ENCODE results near the gene RAB34.

The RAB34 gene

DNA sequence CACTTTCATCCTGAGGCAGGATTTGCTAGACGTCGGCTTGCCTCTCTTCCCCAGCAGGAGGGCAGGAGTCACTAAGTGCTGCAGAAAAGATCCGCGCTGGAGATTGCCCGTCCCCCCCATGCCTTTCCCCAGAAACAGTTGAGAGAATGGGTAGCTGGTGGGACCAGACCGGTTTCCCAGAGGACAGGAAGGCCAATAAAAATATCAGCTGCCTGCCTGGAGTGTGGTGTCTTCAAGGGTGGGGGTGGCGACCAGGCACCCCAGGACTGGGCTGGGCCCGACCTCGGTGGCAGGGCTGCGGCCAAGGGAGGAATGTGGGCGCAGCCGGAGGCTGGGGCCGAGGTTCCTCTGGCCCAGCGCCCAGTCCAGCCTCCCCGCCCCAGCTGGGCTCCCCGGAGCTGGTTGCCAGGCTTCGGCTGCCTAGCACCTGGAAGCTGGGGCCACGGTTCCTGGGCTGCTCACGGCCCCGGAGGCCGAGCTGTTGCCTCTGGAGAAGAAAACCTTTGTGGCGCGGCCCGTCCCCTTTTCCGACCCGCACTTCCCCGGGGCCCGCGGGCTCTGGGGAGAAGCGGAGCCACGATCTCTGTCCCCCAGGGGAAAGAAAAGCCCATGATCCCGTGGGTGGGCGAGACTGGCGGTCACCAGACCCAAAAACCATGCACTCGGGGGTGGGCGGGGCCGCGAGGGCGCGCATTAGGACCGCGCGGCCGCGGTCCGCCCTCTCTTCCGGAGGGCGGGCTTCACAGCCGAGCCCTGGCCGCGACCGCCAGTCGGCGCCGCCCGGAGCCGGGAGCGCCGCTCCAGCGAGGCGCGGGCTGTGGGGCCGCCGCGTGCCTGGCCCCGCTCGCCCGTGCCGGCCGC is 25.8 kb upstream of the RAB34 start, which contains the start of gene TRAF4:
Gene TRAF4 (plus strand): TSS at position 769 of the 861 bp plus-strand sequence. CDS start 102 bp downstream, outside the sequence.
- peak within 1 kb of the TSS; percentile 84 for H4K8ac ChIP-seq (ENCODE audit: low read length)
- H3K4ac ChIP-seq (ENCODE audit: low read depth in 1 of 2, low read length in 2 of 2), result peak within 1 kb of the TSS; percentile 97 to 98
- H3K4me1 ChIP-seq (ENCODE audit: control insufficient read depth, insufficient read depth, low read depth, low read length), result peaks cover 37% of the 10 kb centered on the region
- under 1% methylated on average over 61 of the region's 70 CpGs for WGBS
- peak within 1 kb of the TSS; percentile 96 to 99 for H3K18ac ChIP-seq (ENCODE audit: low read depth in 1 of 2, low read length in 2 of 2)
- peak within 1 kb of the TSS; percentile 98 for H3K27ac ChIP-seq (ENCODE audit: low read length, poor library complexity, severe bottlenecking)
- H2AK5ac ChIP-seq (ENCODE audit: low read length, severe bottlenecking), result no peak within 1 kb of the TSS
- H2AFZ ChIP-seq (ENCODE audit: low read depth, low read length), result no peak within 1 kb of the TSS
- H3K36me3 ChIP-seq (ENCODE audit: control insufficient read depth in 1 of 2, insufficient read depth in 2 of 2, low read depth in 1 of 2, low read length in 2 of 2), result peaks cover 30 to 49% of the 10 kb centered on the region in 2 experiments
- H3K9ac ChIP-seq (ENCODE audit: low read length), result peak within 1 kb of the TSS; percentile 99
- H3K79me1 ChIP-seq (replicated peaks; ENCODE audit: low read length, poor library complexity, severe bottlenecking), result peaks cover 3% of the 10 kb centered on the region
- H3K23ac ChIP-seq (ENCODE audit: low read length in 2 of 2), result peak within 1 kb of the TSS in 1 of 2 experiments; percentile 77
- H2BK5ac ChIP-seq (ENCODE audit: low read depth, low read length, poor library complexity, severe bottlenecking), result peak within 1 kb of the TSS; percentile 96
- H3K27me3 ChIP-seq (ENCODE audit: control insufficient read depth in 1 of 2, insufficient read depth in 1 of 2, low read length in 2 of 2), result no peaks in the 10 kb centered on the region
- H3K9me3 ChIP-seq (ENCODE audit: control insufficient read depth, low read length), result no peaks in the 10 kb centered on the region
- H2BK120ac ChIP-seq (ENCODE audit: low read depth, low read length), result peak within 1 kb of the TSS; percentile 87
- peak within 1 kb of the TSS; percentile 98 for H4K91ac ChIP-seq (ENCODE audit: low read length)
- peak within 1 kb of the TSS; percentile 32 to 49 for H2BK12ac ChIP-seq (ENCODE audit: low read length in 2 of 2)
- peak within 1 kb of the TSS; percentile 89 to 91 for H3K4me3 ChIP-seq (ENCODE audit: insufficient read depth in 1 of 2, low read depth in 1 of 2, low read length in 2 of 2)
- DNase-seq, result peak; percentile 95
- H2BK15ac ChIP-seq (ENCODE audit: low read depth, poor library complexity, severe bottlenecking), result peak within 1 kb of the TSS; percentile 93
- peak within 1 kb of the TSS; percentile 62 to 98 for H3K14ac ChIP-seq (ENCODE audit: low read length in 2 of 2)
- H3K4me2 ChIP-seq (ENCODE audit: low read length, poor library complexity, severe bottlenecking), result peak within 1 kb of the TSS; percentile 83

DNA sequence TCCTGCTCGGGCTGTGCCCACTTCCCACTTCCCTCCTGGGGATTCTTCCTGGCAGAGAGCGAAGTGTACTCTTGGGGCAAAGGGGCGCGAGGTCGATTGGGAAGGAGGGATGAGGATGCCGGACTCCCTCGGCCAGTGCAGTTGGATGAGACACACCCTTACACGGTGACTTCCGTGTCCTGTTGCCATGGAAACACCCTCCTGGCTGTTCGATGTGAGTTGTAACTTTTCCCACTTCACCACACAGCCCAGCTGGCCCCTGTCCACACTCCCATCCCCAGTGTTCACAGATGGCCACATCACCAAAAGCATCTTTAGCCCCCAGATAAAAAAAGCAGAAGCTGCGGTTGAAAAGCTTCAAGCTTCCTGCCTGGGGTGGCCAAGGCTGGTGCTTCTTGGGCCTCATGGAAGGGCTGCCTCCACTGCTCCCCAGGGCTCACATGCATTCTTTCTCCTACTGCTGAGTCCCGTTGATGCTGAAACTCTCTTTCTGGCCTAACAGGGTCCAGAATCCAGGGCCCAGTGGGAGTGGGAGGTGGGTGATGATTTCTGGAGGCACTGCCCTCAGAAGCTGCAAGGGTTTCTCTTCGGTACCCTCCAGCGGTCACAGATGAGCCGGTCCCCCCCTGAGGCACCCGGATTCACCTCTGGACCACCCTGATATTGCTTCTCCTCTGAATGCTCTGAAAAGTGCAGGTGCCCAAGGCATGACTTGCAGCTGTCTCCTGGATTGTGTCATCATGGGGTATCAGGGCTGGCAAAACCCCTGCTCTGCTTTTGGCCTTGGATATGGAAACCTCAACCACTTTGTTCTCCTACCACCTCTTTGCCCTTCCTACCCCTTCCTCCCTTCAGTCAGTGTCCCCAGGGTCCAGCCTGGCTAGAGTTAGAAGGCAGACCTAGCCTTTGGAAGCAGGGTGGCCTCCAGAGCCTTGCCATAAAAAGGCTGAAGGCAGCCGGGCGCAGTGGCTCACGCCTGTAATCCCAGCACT is 24.0 kb upstream of the RAB34 start:
- Histone ChIP-seq H3K4ac (ENCODE audit: low read depth in 1 of 2, low read length in 2 of 2) (peak overlapping the region; percentile 19 to 46), H3K27ac (ENCODE audit: low read length, poor library complexity, severe bottlenecking) (peak overlapping the region; percentile 11), H2AK5ac (ENCODE audit: low read length, severe bottlenecking) (peak overlapping the region; percentile 84), H3K9ac (ENCODE audit: low read length) (no peak overlapping the region), H3K4me2 (ENCODE audit: low read length, poor library complexity, severe bottlenecking) (no peak overlapping the region), H3K4me3 (ENCODE audit: insufficient read depth in 1 of 2, low read depth in 1 of 2, low read length in 2 of 2) (no peak overlapping the region), H3K23ac (ENCODE audit: low read length in 2 of 2) (no peak overlapping the region), H2BK12ac (ENCODE audit: low read length in 2 of 2) (peak overlapping the region; percentile 17 to 49), H3K18ac (ENCODE audit: low read depth in 1 of 2, low read length in 2 of 2) (peak overlapping the region; percentile 13 to 73), H2BK120ac (ENCODE audit: low read depth, low read length) (no peak overlapping the region), H2AFZ (ENCODE audit: low read depth, low read length) (no peak overlapping the region), H3K14ac (ENCODE audit: low read length in 2 of 2) (no peak overlapping the region), H3K79me1 (replicated peaks; ENCODE audit: low read length, poor library complexity, severe bottlenecking) (peaks cover 3% of the 10 kb centered on the region), H3K4me1 (ENCODE audit: control insufficient read depth, insufficient read depth, low read depth, low read length) (peaks cover 23% of the 10 kb centered on the region), H2BK15ac (ENCODE audit: low read depth, poor library complexity, severe bottlenecking) (peak overlapping the region; percentile 1), H3K36me3 (ENCODE audit: control insufficient read depth in 1 of 2, insufficient read depth in 2 of 2, low read depth in 1 of 2, low read length in 2 of 2) (peaks cover 18 to 42% of the 10 kb centered on the region in 2 experiments), H4K91ac (ENCODE audit: low read length) (peak overlapping the region; percentile 71), H3K27me3 (ENCODE audit: control insufficient read depth in 1 of 2, insufficient read depth in 1 of 2, low read length in 2 of 2) (no peaks in the 10 kb centered on the region), H3K9me3 (ENCODE audit: control insufficient read depth, low read length) (no peaks in the 10 kb centered on the region), H4K8ac (ENCODE audit: low read length) (peak overlapping the region; percentile 36), H2BK5ac (ENCODE audit: low read depth, low read length, poor library complexity, severe bottlenecking) (no peak overlapping the region)
- 97% methylated on average over 18 of the region's 19 CpGs for WGBS
- no peak for DNase-seq

GRCh38 chr17:28740406-28741357 is 23.0 kb upstream of the RAB34 start:
- H3K9ac ChIP-seq (ENCODE audit: low read length), result no peak overlapping the region
- no peak overlapping the region for H3K4me3 ChIP-seq (ENCODE audit: insufficient read depth in 1 of 2, low read depth in 1 of 2, low read length in 2 of 2)
- H2AK5ac ChIP-seq (ENCODE audit: low read length, severe bottlenecking), result no peak overlapping the region
- H3K23ac ChIP-seq (ENCODE audit: low read length in 2 of 2), result no peak overlapping the region
- H2BK15ac ChIP-seq (ENCODE audit: low read depth, poor library complexity, severe bottlenecking), result peak overlapping the region; percentile 1
- H3K18ac ChIP-seq (ENCODE audit: low read depth in 1 of 2, low read length in 2 of 2), result no peak overlapping the region
- H2BK120ac ChIP-seq (ENCODE audit: low read depth, low read length), result no peak overlapping the region
- no peak for DNase-seq
- no peaks in the 10 kb centered on the region for H3K9me3 ChIP-seq (ENCODE audit: control insufficient read depth, low read length)
- H3K4me1 ChIP-seq (ENCODE audit: control insufficient read depth, insufficient read depth, low read depth, low read length), result peaks cover 14% of the 10 kb centered on the region
- no peaks in the 10 kb centered on the region for H3K27me3 ChIP-seq (ENCODE audit: control insufficient read depth in 1 of 2, insufficient read depth in 1 of 2, low read length in 2 of 2)
- peaks cover 14 to 32% of the 10 kb centered on the region in 2 experiments for H3K36me3 ChIP-seq (ENCODE audit: control insufficient read depth in 1 of 2, insufficient read depth in 2 of 2, low read depth in 1 of 2, low read length in 2 of 2)
- H2BK12ac ChIP-seq (ENCODE audit: low read length in 2 of 2), result no peak overlapping the region
- H3K79me1 ChIP-seq (replicated peaks; ENCODE audit: low read length, poor library complexity, severe bottlenecking), result peaks cover 3% of the 10 kb centered on the region
- H2AFZ ChIP-seq (ENCODE audit: low read depth, low read length), result no peak overlapping the region
- H4K8ac ChIP-seq (ENCODE audit: low read length), result no peak overlapping the region
- no peak overlapping the region for H4K91ac ChIP-seq (ENCODE audit: low read length)
- H3K27ac ChIP-seq (ENCODE audit: low read length, poor library complexity, severe bottlenecking), result no peak overlapping the region
- 96% methylated on average over 10 of the region's 10 CpGs for WGBS
- H2BK5ac ChIP-seq (ENCODE audit: low read depth, low read length, poor library complexity, severe bottlenecking), result no peak overlapping the region
- no peak overlapping the region for H3K14ac ChIP-seq (ENCODE audit: low read length in 2 of 2)
- no peak overlapping the region for H3K4me2 ChIP-seq (ENCODE audit: low read length, poor library complexity, severe bottlenecking)
- no peak overlapping the region for H3K4ac ChIP-seq (ENCODE audit: low read depth in 1 of 2, low read length in 2 of 2)
